ENCODE results near the gene DNAI7. TPM values are rescaled to one million over a fixed set of nuclear protein-coding genes. Genes with fewer than 3 reads are reported as not detected.

DNAI7 gene
- total RNA-seq, 4 donors from 2014 or later = not detected

- DNase-seq = no peak
- in situ Hi-C loops (cut with MboI; ENCODE audit: low sequenced_read_pairs in 4 of 4) (loop anchor here in 1 of 4 donors (10.0 kb wide), 1 partner anchor 55 kb away; no protein-coding TSS in a partner anchor), intact Hi-C loops (cut with DNase I; ENCODE audit: low total_unique reads) (loop anchor here (10.0 kb wide), 1 partner anchor 1835 kb away; the partner anchor contains the start of gene MED21)
- ATAC-seq = no peak
- Histone ChIP-seq H3K36me3 (no peaks in the 10 kb centered on the region), H3K4me3 (no peak overlapping the region), H3K27ac (no peak overlapping the region), H3K9me3 (no peaks in the 10 kb centered on the region), H3K4me1 (peaks cover 0 to 8% of the 10 kb centered on the region in 2 donors), H3K27me3 (no peaks in the 10 kb centered on the region)
- no peak for TF ChIP-seq POLR2A (IDR thresholded peaks at IDR 0.05)
Measured at GRCh38 chr12:25189656-25190055, 5.3 kb downstream of the DNAI7 start.

DNA sequence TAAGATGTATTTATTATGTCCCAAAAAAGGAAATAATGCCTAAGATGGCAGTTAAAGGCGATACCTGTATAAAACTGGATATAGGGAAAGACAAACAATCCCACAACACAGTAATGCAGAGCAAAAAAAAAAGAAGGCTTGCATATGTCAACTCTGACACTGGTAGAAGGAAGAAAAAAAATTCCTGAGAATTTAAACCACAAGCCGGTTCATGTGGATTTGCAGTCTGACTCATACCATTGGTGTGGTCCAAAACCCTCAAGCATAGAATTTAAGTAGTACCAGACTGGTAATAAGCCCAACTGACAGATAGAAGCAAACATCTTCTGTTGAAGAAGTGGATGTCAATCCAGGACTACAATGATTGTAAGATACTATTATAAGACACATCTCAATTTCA lies 7.2 kb downstream of the DNAI7 start:
- intact Hi-C loops (cut with DNase I; ENCODE audit: low total_unique reads) = no loop called here
- in situ Hi-C loops (cut with MboI; ENCODE audit: low sequenced_read_pairs in 4 of 4) = no loop called here
- Histone ChIP-seq H3K27me3 (no peaks in the 10 kb centered on the region), H3K9me3 (no peaks in the 10 kb centered on the region), H3K4me3 (no peak overlapping the region), H3K4me1 (peaks cover 0 to 4% of the 10 kb centered on the region in 2 donors), H3K27ac (no peak overlapping the region), H3K36me3 (no peaks in the 10 kb centered on the region)
- ATAC-seq (no peak), DNase-seq (no peak)
- no peak for TF ChIP-seq POLR2A (IDR thresholded peaks at IDR 0.05)

- in situ Hi-C loops (cut with MboI; ENCODE audit: low sequenced_read_pairs in 4 of 4) = no loop called here
- Histone ChIP-seq H3K27me3 (no peaks in the 10 kb centered on the region), H3K4me1 (peaks cover 0 to 4% of the 10 kb centered on the region in 2 donors), H3K36me3 (no peaks in the 10 kb centered on the region), H3K27ac (no peak overlapping the region), H3K9me3 (no peaks in the 10 kb centered on the region), H3K4me3 (no peak overlapping the region)
- intact Hi-C loops (cut with DNase I; ENCODE audit: low total_unique reads) = no loop called here
- DNase-seq (no peak), ATAC-seq (no peak)
- TF ChIP-seq POLR2A (IDR thresholded peaks at IDR 0.05) (no peak), CTCF (IDR thresholded peaks at IDR 0.05 in 4 of 5, conservative IDR thresholded peaks at IDR 0.05 in 1 of 5) (no peak)
Measured at GRCh38 chr12:25186788-25187402, 8.1 kb downstream of the DNAI7 start.

GRCh38 chr12:25186038-25186787 lies 8.7 kb downstream of the DNAI7 start:
- Histone ChIP-seq H3K27ac (no peak overlapping the region), H3K9me3 (no peaks in the 10 kb centered on the region), H3K27me3 (no peaks in the 10 kb centered on the region), H3K4me1 (peaks cover 0 to 4% of the 10 kb centered on the region in 2 donors), H3K36me3 (no peaks in the 10 kb centered on the region), H3K4me3 (no peak overlapping the region)
- DNase-seq (no peak), ATAC-seq (no peak)
- TF ChIP-seq POLR2A (IDR thresholded peaks at IDR 0.05) (no peak), CTCF (IDR thresholded peaks at IDR 0.05 in 4 of 5, conservative IDR thresholded peaks at IDR 0.05 in 1 of 5) (no peak)
- intact Hi-C loops (cut with DNase I; ENCODE audit: low total_unique reads) (no loop called here), in situ Hi-C loops (cut with MboI; ENCODE audit: low sequenced_read_pairs in 4 of 4) (no loop called here)

GRCh38 chr12:25184132-25184531 lies 10.8 kb downstream of the DNAI7 start:
- DNase-seq (no peak), ATAC-seq (no peak)
- Histone ChIP-seq H3K36me3 (no peaks in the 10 kb centered on the region), H3K9me3 (no peaks in the 10 kb centered on the region), H3K27me3 (no peaks in the 10 kb centered on the region), H3K27ac (no peak overlapping the region), H3K4me3 (no peak overlapping the region), H3K4me1 (peaks cover 0 to 4% of the 10 kb centered on the region in 2 donors)
- in situ Hi-C loops (cut with MboI; ENCODE audit: low sequenced_read_pairs in 4 of 4) = no loop called here
- intact Hi-C loops (cut with DNase I; ENCODE audit: low total_unique reads) = no loop called here
- TF ChIP-seq CTCF (IDR thresholded peaks at IDR 0.05 in 4 of 5, conservative IDR thresholded peaks at IDR 0.05 in 1 of 5) = no peak
- no peak for TF ChIP-seq POLR2A (IDR thresholded peaks at IDR 0.05)
